Keratinocyte (primary cell): ENCODE results near the gene RABL6.

Source experiments
- CTCF ChIP-seq, 3 experiments: IDR thresholded peaks in 1 of 3; conservative IDR thresholded peaks in 1 of 3; optimal IDR thresholded peaks in 1 of 3; 2 replicates in 2 of 3; 3 replicates in 1 of 3; pipeline versions ENCODE3 to v1.5.1; 2011; ENCODE audit warnings: low read length in 3 of 3, mild to moderate bottlenecking in 3 of 3, moderate library complexity in 2 of 3, control low read depth in 1 of 3, inconsistent platforms in 1 of 3; ENCODE audit not compliant: insufficient read depth in 2 of 3; ENCODE audit errors: extremely low read depth in 1 of 3
- EZH2 ChIP-seq: IDR thresholded peaks from one replicate; pipeline ENCODE4 v1.6.1; 2012; ENCODE audit warnings: inconsistent platforms, mild to moderate bottlenecking, low read length, moderate library complexity

- peak in 1 of 3 experiments; percentile 6 for TF ChIP-seq CTCF (optimal IDR thresholded peaks at IDR 0.05 in 1 of 3, IDR thresholded peaks at IDR 0.05 in 1 of 3, conservative IDR thresholded peaks at IDR 0.05 in 1 of 3; ENCODE audit: extremely low read depth in 1 of 3, insufficient read depth in 2 of 3, low read length in 3 of 3)
- no peak for TF ChIP-seq EZH2
Measured at GRCh38 chr9:136856541-136857141, 48.9 kb downstream of the RABL6 start.
